ENCODE measurements around the gene CREBBP. TPM values are rescaled to one million over a fixed set of nuclear protein-coding genes. Genes with fewer than 3 reads are reported as not detected.

Gene CREBBP
- total and polyA plus RNA-seq, 7 donors, result 7.1 to 54.9 (median 44.1) TPM

DNA sequence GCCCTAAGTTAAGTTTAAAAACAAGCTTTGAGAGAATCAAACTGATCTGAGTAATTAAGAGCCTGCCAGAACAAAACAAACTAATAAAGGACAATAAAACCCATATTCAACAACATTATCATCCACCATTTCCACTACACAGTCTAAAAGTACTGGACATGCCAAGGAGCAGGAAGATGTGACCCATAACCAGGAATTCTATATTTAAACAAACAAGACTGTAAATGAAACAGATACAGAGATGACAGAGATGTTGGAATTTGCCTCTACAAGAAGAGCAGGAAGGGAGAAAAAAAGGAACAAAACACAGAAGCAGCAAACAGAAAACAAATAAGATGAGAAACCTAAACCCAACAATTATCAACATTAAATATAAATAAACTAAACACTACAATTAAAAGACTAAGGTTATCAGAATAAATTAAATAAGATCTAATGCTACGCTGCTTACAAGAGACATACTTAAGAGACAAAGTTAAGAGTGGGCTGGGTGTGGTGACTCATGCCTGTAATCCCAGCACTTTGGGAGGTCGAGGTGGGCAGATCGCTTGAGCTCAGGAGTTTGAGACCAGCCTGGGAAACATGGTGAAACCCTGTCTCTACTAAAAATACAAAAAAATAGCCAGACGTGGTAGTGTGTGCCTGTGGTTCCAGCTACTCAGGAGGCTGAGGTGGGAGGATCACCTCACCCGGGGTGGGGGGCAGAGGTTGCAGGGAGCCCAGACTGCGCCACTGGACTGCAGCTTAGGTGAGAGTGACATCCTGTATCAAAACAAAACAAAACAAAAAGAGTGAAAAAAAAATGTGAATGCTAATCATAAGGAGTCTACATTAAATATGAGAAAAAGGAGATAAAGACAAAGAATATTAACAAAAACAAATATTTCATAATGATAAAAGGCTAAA lies 50.6 kb downstream of the CREBBP start:
- Histone ChIP-seq H3K4me1 (peaks cover 43% of the 10 kb centered on the region), H3K27me3 (ENCODE audit: insufficient read depth in 3 of 3, low read length in 2 of 3) (no peaks in the 10 kb centered on the region), H3K36me3 (ENCODE audit: insufficient read depth in 1 of 2, low read depth in 1 of 2) (peaks cover 0 to 4% of the 10 kb centered on the region in 2 donors), H3K4me3 (no peak overlapping the region), H3K27ac (peak overlapping the region; percentile 50), H3K9me3 (no peaks in the 10 kb centered on the region)
- intact Hi-C loops (cut with DNase I), result loop anchor here in 1 of 2 donors (5.0 kb wide), 1 partner anchor 47 kb away; no protein-coding TSS in a partner anchor
- WGBS, 3 donors, result 88 to 93% (median 88%) methylated on average over 6 of the region's 6 CpGs
- DNase-seq (no peak), ATAC-seq (peak in 2 of 4 donors; percentile 35 to 43)
- TF ChIP-seq CTCF (IDR thresholded peaks at IDR 0.05), result no peak

DNA sequence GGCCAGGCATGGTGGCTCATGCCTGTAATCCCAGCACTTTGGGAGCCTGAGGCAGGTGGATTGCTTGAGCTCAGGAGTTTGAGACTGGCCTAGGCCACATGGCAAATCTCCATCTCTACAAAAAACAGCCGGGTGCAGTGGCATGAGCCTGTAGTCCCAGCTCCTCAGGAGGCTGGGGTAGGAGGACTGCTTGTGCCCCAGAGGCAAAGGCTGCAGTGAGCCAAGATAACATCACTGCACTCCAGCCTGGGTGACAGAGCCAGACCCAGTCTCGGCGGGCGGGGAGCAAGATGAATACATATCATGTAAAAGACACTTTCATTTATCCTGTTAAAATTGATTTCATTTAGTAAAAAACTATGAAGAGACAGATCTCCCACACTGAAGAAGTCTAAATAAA lies 54.6 kb downstream of the CREBBP start:
- DNase-seq, result no peak
- no peak for ATAC-seq
- H3K4me1 ChIP-seq, result peaks cover 82% of the 10 kb centered on the region
- no peak overlapping the region for H3K27ac ChIP-seq
- H3K4me3 ChIP-seq, result no peak overlapping the region
- peaks cover 0 to 4% of the 10 kb centered on the region in 2 donors for H3K36me3 ChIP-seq (ENCODE audit: insufficient read depth in 1 of 2, low read depth in 1 of 2)
- no peak for TF ChIP-seq CTCF (IDR thresholded peaks at IDR 0.05)
- H3K27me3 ChIP-seq (ENCODE audit: insufficient read depth in 3 of 3, low read length in 2 of 3), result no peaks in the 10 kb centered on the region
- H3K9me3 ChIP-seq, result no peaks in the 10 kb centered on the region
- 76 to 81% (median 78%) methylated on average over 4 of the region's 4 CpGs for WGBS, 3 donors
- intact Hi-C loops (cut with DNase I), result loop anchor here in 1 of 2 donors (5.0 kb wide), 1 partner anchor 51 kb away; no protein-coding TSS in a partner anchor

- DNase-seq (no peak), ATAC-seq (no peak)
- no peak for TF ChIP-seq CTCF (IDR thresholded peaks at IDR 0.05)
- Histone ChIP-seq H3K27me3 (ENCODE audit: insufficient read depth in 3 of 3, low read length in 2 of 3) (no peaks in the 10 kb centered on the region), H3K36me3 (ENCODE audit: insufficient read depth in 1 of 2, low read depth in 1 of 2) (peaks cover 0 to 4% of the 10 kb centered on the region in 2 donors), H3K9me3 (no peaks in the 10 kb centered on the region), H3K4me1 (peaks cover 84% of the 10 kb centered on the region), H3K4me3 (no peak overlapping the region), H3K27ac (no peak overlapping the region)
- WGBS, 3 donors, result 89 to 95% (median 89%) methylated on average over 1 of the region's 1 CpG
- intact Hi-C loops (cut with DNase I), result loop anchor here in 1 of 2 donors (5.0 kb wide), 1 partner anchor 52 kb away; no protein-coding TSS in a partner anchor
These were observed 55.4 kb downstream of the CREBBP start for GRCh38 chr16:3825103-3825502.

- Histone ChIP-seq H3K4me3 (no peak overlapping the region), H3K4me1 (peaks cover 86% of the 10 kb centered on the region), H3K36me3 (ENCODE audit: insufficient read depth in 1 of 2, low read depth in 1 of 2) (no peaks in the 10 kb centered on the region), H3K9me3 (no peaks in the 10 kb centered on the region), H3K27ac (no peak overlapping the region), H3K27me3 (ENCODE audit: insufficient read depth in 3 of 3, low read length in 2 of 3) (no peaks in the 10 kb centered on the region)
- intact Hi-C loops (cut with DNase I), result loop anchor here in 1 of 2 donors (5.0 kb wide), 1 partner anchor 33 kb away; no protein-coding TSS in a partner anchor
- WGBS, 3 donors, result 52 to 65% (median 56%) methylated on average over 17 of the region's 17 CpGs
- peak; percentile 56 to 70 (median 64) for ATAC-seq
- DNase-seq, result no peak
- no peak for TF ChIP-seq CTCF (IDR thresholded peaks at IDR 0.05)
These were observed 56.3 kb downstream of the CREBBP start for GRCh38 chr16:3824121-3824795.

All from psoas muscle (tissue), 8 donors.